Germinal center (tissue), 1 donor: ENCODE data around the gene SPTLC2.

Source experiments
- DNase-seq: peaks from one replicate; pipeline ENCODE4 v3.0.0; 2012; ENCODE audit warnings: mixed read lengths, low spot score

SPTLC2 gene

DNA sequence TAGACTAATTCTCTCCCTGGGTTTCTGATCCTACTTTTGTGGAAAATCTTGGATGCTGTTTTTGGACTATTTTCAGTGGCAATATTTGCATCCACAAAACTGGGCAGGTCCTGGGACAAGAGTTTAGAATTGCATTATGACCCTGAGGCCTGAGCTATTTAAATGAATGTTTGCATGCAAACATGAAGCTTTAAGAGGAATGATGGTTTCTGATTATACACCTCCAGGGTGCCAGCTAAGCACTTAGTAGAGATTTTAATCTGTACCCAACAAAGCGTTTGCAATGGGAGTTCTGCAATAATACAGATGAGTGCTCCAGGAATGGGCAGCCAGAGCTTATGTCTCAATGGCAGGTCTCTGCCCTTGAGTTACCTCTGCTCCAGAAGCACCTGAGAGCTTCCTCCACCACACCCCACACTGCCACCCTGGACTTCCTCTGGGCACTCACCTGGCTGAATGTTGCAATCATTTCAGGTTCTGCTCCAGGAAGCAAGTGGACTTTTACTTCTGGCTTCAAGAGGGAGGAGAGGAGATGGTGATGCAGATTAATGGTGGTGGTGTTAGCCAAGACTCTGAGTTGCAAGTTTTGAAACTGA is 6.0 kb upstream of the SPTLC2 start:
- no peak for DNase-seq

DNA sequence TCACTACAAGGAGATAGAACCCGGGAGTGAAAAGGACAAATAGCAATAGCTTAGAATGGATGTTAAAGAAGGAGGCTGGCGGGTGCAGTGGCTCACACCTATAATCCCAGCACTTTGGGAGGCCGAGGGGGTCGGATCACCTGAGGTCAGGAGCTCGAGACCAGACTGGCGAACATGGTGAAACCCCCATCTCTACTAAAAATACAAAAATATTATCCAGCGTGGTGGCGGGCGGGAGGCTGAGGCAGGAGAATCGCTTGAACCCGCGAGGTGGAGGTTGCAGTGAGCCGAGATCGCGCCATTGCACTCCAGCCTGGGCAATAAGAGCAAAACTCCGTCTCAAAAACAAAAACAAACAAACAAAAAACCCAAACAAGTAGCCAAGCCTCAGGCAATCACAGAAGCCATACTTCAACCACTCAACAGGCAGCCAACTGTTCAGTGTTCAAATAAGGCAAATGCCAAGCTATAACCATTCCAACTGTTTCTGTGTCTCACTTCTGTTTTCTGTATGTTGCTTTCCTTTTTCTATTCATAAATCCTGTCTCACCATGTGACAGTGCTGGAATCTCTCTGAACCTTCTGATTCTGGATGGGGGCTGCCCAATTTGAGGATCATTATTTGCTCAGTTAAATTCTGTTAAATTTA is 3.9 kb upstream of the SPTLC2 start:
- no peak for DNase-seq

DNA sequence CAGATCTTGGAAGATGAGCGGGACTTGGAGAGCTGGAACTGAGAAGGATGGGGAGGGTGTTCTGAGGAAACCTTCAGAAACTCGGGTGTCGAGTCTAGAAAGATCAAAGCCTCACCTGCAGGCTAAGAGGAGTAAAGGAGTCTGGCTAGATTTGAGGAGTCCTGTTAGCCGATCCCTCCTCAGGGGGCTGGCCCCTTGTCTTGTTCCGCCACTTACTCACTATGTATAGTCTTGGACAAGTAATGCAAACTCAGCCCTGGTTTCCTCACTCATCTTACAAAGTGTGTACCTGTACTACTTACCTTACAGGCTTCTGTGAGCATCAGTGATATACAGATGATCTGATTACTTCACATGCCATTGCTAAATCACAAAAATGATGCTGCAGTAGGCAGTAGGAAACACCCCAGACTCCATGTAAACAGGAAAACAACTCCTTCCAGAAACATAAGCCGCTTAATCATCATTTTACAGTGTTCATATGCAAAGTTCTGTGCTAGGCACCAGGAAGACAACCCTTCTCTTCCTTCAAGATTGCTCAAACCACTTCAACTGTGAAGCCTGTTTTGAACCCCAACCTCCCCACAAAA is 2.0 kb upstream of the SPTLC2 start:
- DNase-seq, result no peak

DNA sequence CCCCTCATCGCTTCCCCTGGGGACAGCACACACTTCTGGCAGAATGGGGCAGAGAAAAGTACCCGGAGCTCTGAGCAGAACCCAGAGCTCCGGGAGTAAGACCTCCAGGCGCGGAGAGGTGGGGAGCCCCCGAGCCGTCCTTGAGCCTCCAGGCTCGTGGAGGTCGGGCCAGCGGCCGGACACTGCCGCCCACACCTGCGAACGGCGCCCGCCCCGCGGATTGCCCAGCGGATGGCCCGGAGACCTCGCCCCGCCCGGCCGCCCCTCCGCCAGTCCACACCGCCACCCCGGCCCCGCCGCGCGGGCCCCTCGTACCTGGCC is 344 bp downstream of the SPTLC2 start:
- DNase-seq, result no peak

DNA sequence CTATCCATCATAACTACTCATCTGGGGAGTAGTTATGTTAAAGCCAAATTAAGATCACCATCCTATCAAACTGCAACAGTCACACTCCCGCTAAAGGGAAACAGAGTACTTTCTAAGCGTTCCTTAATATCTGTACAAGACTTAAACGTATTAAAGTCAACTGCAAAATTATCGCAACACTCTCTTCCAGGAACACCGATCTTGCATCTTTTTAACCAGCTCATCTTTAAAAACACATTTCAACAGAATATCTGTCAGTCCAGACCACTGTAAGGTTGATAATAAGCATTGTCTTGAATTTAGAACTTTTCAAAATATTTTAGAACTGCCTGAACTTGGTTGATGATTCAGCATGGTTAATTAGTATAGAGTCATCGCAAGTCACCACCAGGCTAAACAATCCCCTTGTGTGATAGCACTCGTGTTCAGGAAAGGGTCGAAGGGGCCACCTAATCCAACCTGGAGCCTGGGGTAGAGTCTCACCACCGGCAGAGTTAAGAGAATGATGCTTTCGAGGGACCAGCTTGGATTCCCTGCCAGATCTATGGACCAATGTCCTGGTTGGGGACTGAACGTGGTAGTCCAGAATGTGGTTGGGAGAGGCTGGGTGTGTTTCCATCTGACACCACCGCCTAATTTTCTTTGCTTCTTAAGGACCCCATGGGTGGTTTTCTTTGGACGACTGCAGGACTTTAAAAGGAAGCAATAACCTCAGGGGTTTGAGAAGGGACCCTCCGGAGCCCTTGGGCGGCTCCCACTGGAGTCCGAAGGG is 890 bp downstream of the SPTLC2 start:
- DNase-seq, result no peak

DNA sequence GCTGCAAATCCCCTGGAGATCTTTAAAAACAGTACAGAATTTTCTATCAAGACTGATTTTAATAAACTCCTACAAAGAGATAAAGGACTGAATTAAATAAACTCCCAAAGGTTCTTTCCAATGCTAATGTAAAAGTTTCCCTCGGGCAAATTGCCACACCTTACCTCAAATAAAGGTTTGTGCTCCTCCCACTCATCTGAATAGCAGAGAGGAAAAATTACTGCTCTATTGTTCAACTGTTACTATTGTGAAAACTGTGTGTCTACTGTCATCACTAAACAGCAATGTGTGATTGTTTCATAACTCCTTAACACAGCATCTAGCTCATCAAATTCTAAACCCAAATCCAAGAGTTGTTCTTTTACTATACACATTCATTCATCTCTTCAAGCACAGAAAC is 3.2 kb downstream of the SPTLC2 start:
- DNase-seq, result no peak

DNA sequence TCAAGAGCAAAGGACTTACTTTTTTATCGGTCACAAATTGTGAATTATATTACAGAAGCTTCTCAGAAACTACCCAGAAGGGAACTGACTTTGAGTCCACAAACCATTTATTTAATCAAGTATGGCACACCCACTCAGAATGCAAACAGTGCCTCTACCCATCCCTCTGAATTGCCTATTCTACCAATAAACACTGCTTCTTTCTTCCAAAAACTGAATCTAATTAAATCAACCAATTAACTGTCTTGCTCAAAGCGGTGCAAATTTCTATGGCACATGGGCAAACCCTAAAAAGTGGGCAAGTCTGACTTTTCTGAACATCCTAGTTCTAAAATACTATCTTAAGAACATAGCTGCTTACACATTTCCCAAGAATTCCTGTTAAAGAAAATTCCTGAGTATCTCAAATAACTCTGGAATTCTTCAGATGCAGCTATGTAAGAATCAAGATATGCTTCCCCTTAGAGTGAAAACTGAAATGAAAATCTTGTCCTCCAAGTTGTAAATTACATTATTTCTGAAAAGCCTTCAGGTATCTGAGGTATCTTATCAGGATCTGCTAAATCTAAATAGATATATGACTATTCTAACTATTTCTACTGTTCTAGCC is 4.3 kb downstream of the SPTLC2 start:
- no peak for DNase-seq

DNA sequence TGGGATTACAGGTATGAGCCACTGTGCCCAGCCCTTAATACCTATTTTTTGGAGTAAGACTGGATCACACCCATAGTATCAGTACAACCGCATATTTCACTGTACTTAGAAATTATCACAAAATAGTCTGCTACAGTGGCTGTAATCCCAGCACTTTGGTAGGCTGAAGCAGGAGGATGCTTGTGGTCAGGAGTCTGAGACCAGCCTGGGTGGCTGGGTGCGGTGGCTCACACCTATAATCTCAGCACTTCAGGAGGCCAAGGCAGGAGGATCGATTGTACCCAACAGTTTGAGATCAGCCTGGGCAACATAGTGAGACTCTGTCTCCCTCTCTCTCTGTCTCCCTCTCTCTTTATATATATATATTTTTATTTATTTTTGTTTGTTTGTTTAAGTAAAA is 5.9 kb downstream of the SPTLC2 start:
- DNase-seq, result no peak

DNA sequence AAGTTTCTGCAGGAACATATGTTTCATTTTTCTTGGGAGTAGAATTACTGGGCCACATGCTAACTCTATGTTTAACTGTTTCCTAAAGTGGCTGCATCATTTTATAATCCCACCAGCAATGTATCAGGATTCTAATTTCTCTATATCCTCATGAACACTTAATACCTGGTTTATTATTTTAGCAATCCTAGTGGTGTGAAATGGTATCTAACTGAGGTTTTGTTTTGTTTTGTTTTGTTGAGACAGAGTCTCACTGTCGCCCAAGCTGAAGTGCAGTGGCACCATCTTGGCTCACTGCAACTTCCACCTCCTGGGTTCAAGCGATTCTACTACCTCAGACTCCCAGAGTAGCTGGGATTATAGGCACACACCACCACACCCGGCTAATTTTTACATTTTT is 6.5 kb downstream of the SPTLC2 start:
- no peak for DNase-seq

DNA sequence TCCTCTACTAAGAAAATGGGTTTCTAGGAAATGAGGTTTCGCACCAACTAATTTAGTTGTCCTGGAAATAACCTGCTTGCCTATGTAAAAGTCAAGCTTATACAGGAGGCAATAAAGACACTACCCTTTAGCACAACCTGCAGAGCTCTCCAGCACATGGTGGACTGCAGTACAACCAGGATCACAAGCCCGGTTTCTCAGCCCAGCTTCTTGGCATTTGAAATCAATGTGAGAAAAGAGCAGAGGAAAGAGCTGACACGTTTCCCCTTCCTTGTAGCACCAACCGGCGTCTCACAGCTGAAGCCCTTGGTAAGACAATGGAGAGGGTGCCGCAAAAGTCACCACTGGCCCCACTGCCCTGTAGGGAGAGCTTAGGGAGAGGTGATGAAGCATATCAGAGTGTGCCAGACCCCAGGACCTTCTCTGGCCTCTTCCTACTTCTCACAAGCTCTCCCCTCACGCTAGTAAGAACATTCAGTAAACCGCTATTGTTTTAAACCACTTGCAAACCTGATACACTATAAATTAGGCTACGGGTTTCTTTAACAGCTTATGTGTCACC is 8.6 kb downstream of the SPTLC2 start:
- no peak for DNase-seq

DNA sequence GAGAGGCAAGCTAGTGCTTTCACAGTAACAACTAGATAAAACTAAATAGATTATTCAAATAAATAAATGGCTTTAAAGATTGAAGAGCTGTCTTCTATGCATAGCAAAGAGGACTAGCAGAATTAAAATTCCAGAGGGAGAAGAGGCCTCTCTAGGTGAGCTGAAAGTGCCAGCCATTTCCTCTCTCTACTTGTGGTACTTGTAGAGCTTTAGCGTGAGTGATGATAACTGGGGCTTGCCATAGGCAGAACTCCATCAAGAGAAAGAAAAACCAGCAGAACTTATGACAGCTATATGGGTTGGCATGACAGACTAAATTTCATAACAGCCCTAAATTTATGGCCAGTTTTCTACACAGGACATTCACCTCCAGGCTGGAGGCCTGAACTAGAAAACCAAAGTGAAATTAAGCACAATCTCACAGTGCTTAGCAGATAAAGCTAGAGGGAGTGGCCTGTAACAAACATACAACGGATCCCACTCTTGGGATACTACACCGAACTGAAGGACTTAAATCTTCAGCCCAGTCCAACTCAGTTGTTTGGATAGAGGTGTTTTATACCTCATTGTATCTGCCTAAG is 11.0 kb downstream of the SPTLC2 start:
- no peak for DNase-seq

DNA sequence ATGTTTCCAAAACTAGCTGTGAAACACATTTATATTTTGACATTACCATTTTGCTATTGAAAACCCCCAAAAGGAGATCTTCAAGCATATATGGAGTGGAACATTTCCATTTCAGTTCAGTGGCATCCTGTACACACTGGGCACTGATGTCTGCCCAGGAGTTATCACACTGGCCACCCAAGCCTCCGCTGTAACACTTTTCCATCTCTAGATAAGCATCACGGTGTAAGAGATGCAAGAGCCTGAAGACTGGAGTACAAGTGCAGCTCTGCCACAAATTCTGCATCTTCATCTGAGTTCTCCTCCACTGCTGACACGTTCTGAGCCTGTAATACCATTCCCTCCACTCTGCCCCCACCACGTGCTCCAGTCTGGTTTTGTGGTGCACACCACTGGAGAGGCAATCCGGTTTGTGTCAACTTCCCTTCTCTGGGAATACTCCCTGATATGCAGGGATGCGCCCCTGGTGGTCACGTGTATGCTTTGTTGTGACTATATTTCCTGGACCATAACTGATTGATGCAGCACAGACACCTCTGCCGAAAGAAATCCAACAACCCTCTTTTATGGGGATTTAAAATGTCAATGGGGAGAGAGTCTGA is 12.7 kb downstream of the SPTLC2 start:
- DNase-seq, result no peak

DNA sequence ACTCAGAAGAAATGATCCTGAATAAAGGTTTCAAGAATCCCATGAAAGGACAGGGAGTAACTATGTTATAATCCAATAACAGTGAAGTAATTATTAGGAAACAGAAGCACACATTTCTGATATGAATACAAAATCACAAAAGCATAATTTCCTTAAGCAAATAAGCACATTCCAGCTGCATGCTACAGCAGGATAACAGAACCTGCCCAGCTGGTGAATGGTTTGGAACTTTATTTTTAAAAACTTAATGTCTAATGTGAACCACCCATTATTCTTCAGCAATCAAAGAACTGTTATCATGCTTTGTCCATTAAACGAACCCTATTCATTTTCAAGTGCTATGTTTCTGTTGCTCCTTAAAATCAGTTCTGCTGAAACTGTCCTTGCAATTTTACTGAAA is 13.4 kb downstream of the SPTLC2 start:
- DNase-seq, result no peak

DNA sequence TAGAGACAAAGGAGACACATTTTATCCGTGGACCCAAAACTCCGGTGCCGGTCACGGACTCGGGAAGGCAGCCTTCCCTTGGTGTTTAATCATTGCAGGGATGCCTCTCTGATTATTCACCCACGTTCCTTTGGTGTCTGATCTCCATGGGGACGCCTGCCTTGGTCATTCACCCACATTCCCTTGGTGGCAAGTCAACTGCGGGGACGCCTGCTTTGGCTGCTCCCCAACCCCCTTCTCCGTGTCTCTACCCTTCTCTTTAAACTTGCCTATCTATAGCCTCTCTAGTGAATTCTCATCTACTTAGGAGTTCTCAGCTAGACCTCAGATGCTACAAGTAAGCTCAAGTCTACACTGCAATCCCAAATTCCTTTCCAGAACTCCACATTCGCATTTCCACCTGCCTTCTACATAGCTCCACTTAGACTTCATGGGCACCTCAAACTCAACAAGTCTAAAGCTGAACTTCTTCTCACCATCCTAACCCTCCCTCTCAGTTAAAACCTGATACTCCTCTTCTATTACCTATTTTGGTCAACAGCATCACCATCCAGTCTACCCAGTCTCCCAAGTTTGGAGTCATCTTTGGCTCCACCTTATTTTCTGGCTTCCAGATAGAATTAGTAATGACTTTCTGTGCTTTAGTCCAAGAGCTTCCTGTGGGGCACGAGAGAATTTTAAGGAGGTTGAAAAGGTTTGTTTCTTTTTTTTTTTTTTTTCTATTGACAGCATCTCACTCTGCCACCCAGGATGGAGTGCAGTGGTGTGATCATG is 14.4 kb downstream of the SPTLC2 start:
- no peak for DNase-seq

DNA sequence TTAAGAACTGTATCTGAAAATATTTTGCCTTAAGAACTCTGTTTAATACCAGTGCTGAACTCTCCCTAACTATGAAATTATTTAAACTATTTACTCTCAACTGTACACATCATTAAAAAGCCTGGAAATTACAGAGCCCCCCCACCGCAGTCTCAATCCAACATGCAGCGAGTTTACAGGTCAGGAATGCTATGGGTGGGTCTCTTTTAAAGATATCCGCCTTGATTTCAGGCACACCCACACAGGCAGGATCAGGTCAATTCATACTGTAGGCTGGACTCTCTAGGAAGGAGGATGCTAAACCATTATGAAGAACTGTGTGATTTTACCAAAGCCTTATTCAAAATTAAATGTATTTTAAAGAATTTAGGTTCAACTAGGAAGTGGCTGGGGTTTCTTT is 16.5 kb downstream of the SPTLC2 start:
- no peak for DNase-seq

DNA sequence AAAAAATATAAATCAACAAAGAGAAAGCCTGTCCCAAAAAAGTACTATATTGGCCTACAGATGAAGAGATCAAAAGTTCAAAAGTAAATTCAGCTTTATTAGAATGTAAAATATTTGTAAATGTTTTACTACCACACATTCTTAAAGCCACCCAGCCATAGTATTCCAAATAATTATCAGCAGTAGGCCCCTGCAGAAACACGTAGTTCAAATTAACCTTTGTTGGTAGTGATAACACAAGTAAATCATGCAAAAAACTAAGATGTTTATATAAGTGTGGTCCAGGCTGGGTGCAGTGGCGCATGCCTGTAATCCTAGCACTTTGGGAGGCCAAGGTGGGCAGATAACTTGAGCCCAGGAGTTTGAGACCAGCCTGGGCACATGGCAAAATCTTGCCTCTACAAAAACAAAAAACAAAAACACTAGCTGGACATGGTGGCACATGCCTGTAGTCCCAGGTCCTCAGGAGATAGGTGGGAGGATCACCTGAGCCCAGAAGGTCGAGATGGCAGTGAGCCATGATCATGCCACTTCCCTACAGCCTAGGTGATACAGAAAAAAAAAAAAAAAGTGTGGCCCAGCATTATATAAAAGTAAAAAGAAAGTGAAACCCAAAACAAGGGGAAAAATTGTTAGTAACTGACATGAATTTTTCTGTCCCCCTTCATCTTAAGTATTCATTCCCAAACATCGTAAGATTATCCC is 17.9 kb downstream of the SPTLC2 start:
- peak; percentile 18 for DNase-seq

DNA sequence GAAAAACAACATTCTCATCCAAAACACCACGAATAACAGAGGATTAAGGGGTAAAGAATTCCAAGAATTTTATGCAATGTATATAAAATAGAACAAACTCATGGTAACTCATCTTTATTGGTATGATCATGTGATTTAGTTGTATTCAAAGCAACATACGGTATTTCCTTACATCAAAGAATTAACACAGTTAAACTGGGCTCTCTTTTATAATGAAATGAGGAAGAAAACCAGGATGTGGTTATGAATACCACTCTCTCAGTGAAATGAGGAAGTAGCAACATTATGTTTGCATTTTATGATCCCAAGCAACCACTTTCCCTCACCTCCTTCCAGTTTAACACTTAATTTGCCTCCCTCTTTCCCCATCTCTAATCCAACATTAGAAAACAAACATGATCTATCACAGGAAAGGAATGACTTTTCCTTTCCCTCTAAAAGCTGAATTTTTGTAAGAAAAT is 22.9 kb downstream of the SPTLC2 start:
- DNase-seq, result peak; percentile 47

DNA sequence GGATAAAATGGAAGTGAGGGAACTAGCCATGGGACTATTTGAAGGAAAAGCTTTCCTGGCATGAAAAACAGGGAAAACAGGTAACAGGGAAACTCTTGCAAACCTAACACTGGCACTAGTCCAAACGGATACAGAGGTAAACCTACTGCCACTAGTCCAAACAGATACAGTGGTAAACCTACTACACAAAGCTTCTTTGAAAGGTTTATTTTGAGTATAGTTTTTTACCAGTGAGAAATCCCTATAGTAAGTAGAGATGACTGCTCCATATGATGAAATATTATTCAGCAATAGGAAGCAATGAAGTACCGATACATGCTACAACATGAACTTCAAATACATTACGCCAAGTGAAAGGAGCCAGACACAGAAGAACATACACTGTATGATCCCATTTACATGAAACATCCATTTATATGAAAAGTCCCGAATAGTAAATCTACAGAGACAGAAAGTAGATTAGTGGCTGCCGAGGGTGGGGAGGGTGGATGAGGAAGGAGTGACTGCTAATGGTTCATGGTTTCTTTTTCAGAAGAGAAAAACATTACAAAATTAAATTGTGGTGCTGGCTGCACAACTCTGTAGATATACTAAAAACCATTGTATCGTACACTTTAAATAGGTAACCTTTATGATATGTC is 25.5 kb downstream of the SPTLC2 start:
- DNase-seq, result no peak

DNA sequence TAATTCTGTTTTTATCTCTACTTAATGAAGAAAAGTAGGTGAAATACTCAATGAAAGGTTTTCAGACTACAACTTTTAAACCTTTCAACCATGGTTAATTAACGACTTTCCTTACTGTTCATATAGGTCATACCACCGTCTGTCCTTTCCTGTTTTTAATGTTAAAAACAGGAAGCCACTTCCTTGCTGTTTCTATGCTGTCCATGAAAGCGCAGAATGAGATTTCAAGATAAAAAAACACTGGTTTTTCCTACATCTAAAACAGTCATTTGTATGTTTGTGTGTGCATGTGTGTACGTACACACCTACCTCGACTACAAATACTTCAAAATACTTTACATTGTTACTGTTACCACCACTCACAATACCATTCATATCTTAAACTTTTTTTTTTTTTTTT is 27.3 kb downstream of the SPTLC2 start:
- no peak for DNase-seq
